HepG2 (cell line): ENCODE results near the gene SDK2. TPM values are rescaled to one million over a fixed set of nuclear protein-coding genes. Genes with fewer than 3 reads are reported as not detected.

Experiments used
- ATAC-seq: fragments of 200-7000 bp; cut with Tn5 transposase; 3 replicates; pipeline ENCODE4 v1.9.1; 2020; ENCODE audit warnings: mild to moderate bottlenecking, moderate library complexity
- BruUV-seq: library from RNA; stranded (reverse); fragments of 400-500 nt; replicated peaks from 2 replicates; lab custom pipeline; 2021; lab: Mats Ljungman, UMichigan
- CTCF ChIA-PET: fragments of 300-600 bp; formaldehyde crosslinking; extraction: SDS; loops from one replicate; lab custom pipeline; 2021; ENCODE audit warnings: low total read pairs, inconsistent platforms, low intra/inter-chr PET ratio; lab: Yijun Ruan, JAX
- POLR2A ChIA-PET: fragments of 350-600 bp; sonication (Branson Sonifier 250); formaldehyde crosslinking; loops from one replicate; lab custom pipeline; 2020; ENCODE audit warnings: antibody characterized with exemption, inconsistent platforms; lab: Yijun Ruan, JAX
- DNase-seq: peaks from one replicate; pipeline ENCODE4 v3.0.0-alpha.2; 2015; ENCODE audit warnings: low spot score
- FAIRE-seq: peaks from 3 replicates; lab custom pipeline; 2011; peaks lifted over from hg19 to GRCh38; lab: Jason Lieb, UNC
- H2AFZ ChIP-seq: one replicate; pipeline ENCODE4 v1.6.1; 2011; ENCODE audit warnings: low read length, inconsistent platforms
- H3K27ac ChIP-seq: fragments of 300-600 bp; 3 replicates; pipeline ENCODE4 v1.8.0; 2011; ENCODE audit warnings: mixed run types, mild to moderate bottlenecking, mixed read lengths, low read length, inconsistent platforms; ENCODE audit not compliant: insufficient read depth; ENCODE audit errors: extremely low read length
- H3K27me3 ChIP-seq, 2 experiments: fragments of 200-600 bp in 1 of 2; 2 replicates in 1 of 2; 3 replicates in 1 of 2; pipeline versions ENCODE4 v1.6.0 to v1.8.0; 2011; ENCODE audit warnings: low read length in 2 of 2, mild to moderate bottlenecking in 2 of 2, moderate library complexity in 2 of 2, inconsistent platforms in 1 of 2; ENCODE audit not compliant: insufficient read depth in 2 of 2, control insufficient read depth in 1 of 2
- H3K36me3 ChIP-seq, 2 experiments: fragments of 200-600 bp in 1 of 2; replicated peaks in 1 of 2; 2 replicates in 1 of 2; 3 replicates in 1 of 2; pipeline versions ENCODE4 v1.5.1 to v1.8.0; 2011; ENCODE audit warnings: low read length in 2 of 2, inconsistent platforms in 1 of 2; ENCODE audit not compliant: insufficient read depth in 2 of 2, control insufficient read depth in 1 of 2
- H3K4me1 ChIP-seq: 2 replicates; pipeline ENCODE4 v1.5.1; 2012; ENCODE audit warnings: low read length, inconsistent platforms; ENCODE audit not compliant: insufficient read depth
- H3K4me2 ChIP-seq: 2 replicates; pipeline ENCODE4 v1.6.0; 2011; ENCODE audit warnings: low read depth, low read length, inconsistent platforms
- H3K4me3 ChIP-seq, 3 experiments: fragments of 200-600 bp in 1 of 3; sonication (generic), shearing (Covaris generic) in 1 of 3; replicated peaks in 1 of 3; 2 replicates each; pipeline ENCODE4 v1.5.1; 2011 to 2016; ENCODE audit warnings: low read length in 3 of 3, inconsistent platforms in 2 of 3, low read depth in 2 of 3, mild to moderate bottlenecking in 2 of 3, control low read depth in 1 of 3, mixed read lengths in 1 of 3; ENCODE audit not compliant: insufficient read depth in 1 of 3
- H3K79me2 ChIP-seq: one replicate; pipeline ENCODE4 v1.6.1; 2011; ENCODE audit warnings: low read length, inconsistent platforms; ENCODE audit not compliant: insufficient read depth
- H3K9ac ChIP-seq: 2 replicates; pipeline ENCODE4 v1.6.0; 2011; ENCODE audit warnings: mild to moderate bottlenecking, low read depth, low read length, inconsistent platforms; ENCODE audit not compliant: insufficient read depth
- H3K9me3 ChIP-seq: 2 replicates; pipeline ENCODE4 v1.5.1; 2012; ENCODE audit warnings: mild to moderate bottlenecking, low read length
- H4K20me1 ChIP-seq: 2 replicates; pipeline ENCODE4 v1.6.0; 2011; ENCODE audit warnings: inconsistent platforms, mild to moderate bottlenecking, low read length, moderate library complexity; ENCODE audit not compliant: insufficient read depth
- ARNTL ChIP-seq: sonication (generic); formaldehyde crosslinking; IDR thresholded peaks from 2 replicates; pipeline ENCODE4 v1.4.0; 2020; ENCODE audit warnings: mild to moderate bottlenecking, missing genetic modification reagents
- BCL6 ChIP-seq: IDR thresholded peaks from 2 replicates; pipeline ENCODE4 v1.6.1; 2016; ENCODE audit warnings: missing genetic modification reagents, missing compliant biosample characterization
- EZH2 ChIP-seq: conservative IDR thresholded peaks from 2 replicates; pipeline ENCODE4 v1.6.1; 2012; ENCODE audit warnings: mild to moderate bottlenecking, low read depth, low read length, moderate library complexity
- JUND ChIP-seq: sonication (generic); formaldehyde crosslinking; IDR thresholded peaks from 2 replicates; pipeline ENCODE4 v1.8.0; 2022; ENCODE audit warnings: mild to moderate bottlenecking, missing genetic modification reagents
- MAFG ChIP-seq: sonication (generic); formaldehyde crosslinking; IDR thresholded peaks from 2 replicates; pipeline ENCODE4 v1.5.1; 2020; ENCODE audit warnings: mild to moderate bottlenecking, missing genetic modification reagents
- MED8 ChIP-seq: sonication (generic); formaldehyde crosslinking; IDR thresholded peaks from 2 replicates; pipeline ENCODE4 v1.8.1; 2023; ENCODE audit warnings: mild to moderate bottlenecking, missing genetic modification reagents; ENCODE audit not compliant: insufficient replicate concordance
- MIER3 ChIP-seq: IDR thresholded peaks from 2 replicates; pipeline ENCODE4 v1.6.1; 2016; ENCODE audit warnings: missing compliant biosample characterization, borderline replicate concordance
- NCOA5 ChIP-seq: sonication (generic); formaldehyde crosslinking; IDR thresholded peaks from 2 replicates; pipeline ENCODE4 v1.4.0; 2020; ENCODE audit warnings: missing genetic modification reagents
- PTBP1 ChIP-seq: fragments of 200-400 bp; formaldehyde crosslinking; IDR thresholded peaks from 2 replicates; pipeline ENCODE4 v1.6.1; 2018; ENCODE audit warnings: low read length, low read depth; ENCODE audit not compliant: poor library complexity, severe bottlenecking
- SRSF9 ChIP-seq: fragments of 200-400 bp; formaldehyde crosslinking; IDR thresholded peaks from 2 replicates; pipeline ENCODE4 v1.6.1; 2018; ENCODE audit warnings: borderline replicate concordance, mild to moderate bottlenecking, low read depth, low read length; ENCODE audit not compliant: insufficient read depth, poor library complexity, severe bottlenecking
- ZEB1 ChIP-seq: IDR thresholded peaks from 2 replicates; pipeline ENCODE4 v1.6.1; 2012; ENCODE audit warnings: mild to moderate bottlenecking, low read depth, inconsistent platforms; ENCODE audit not compliant: insufficient replicate concordance
- ZNF253 ChIP-seq: sonication (generic); formaldehyde crosslinking; IDR thresholded peaks from 2 replicates; pipeline ENCODE4 v1.8.0; 2022; ENCODE audit warnings: mild to moderate bottlenecking, missing genetic modification reagents, borderline replicate concordance
- ZNF484 ChIP-seq: sonication (generic); formaldehyde crosslinking; IDR thresholded peaks from 2 replicates; pipeline ENCODE4 v1.5.1; 2020; ENCODE audit warnings: mild to moderate bottlenecking, low read depth, missing genetic modification reagents, borderline replicate concordance
- ZNF556 ChIP-seq: sonication (generic); formaldehyde crosslinking; IDR thresholded peaks from 2 replicates; pipeline ENCODE4 v1.4.0; 2020; ENCODE audit warnings: mild to moderate bottlenecking, missing genetic modification reagents, borderline replicate concordance
- ZNF615 ChIP-seq: sonication (generic); formaldehyde crosslinking; IDR thresholded peaks from 2 replicates; pipeline ENCODE4 v1.5.0; 2020; ENCODE audit warnings: mild to moderate bottlenecking, missing genetic modification reagents, borderline replicate concordance
- ZNF83 ChIP-seq: sonication (generic); formaldehyde crosslinking; IDR thresholded peaks from 2 replicates; pipeline ENCODE4 v1.4.0; 2020; ENCODE audit warnings: missing genetic modification reagents, mild to moderate bottlenecking, borderline replicate concordance
- ZNF883 ChIP-seq: sonication (generic); formaldehyde crosslinking; IDR thresholded peaks from 2 replicates; pipeline ENCODE4 v1.5.1; 2020; ENCODE audit warnings: mild to moderate bottlenecking, missing genetic modification reagents; ENCODE audit errors: not compliant biosample characterization
- WGBS: methylation state at CpG from one replicate; pipeline ENCODE4 v1.1.6; 2017; ENCODE audit warnings: low lambda C conversion rate; 5-methylcytosine and 5-hydroxymethylcytosine counted together
- in situ Hi-C: cut with HindIII; loops from 2 replicates; pipeline ENCODE4 v1.10.0; 2017; ENCODE audit warnings: low pct_unique_long_range_greater_than_20kb; ENCODE audit not compliant: extremely low pct_ligation_motif_present
- intact Hi-C: fragments of 100-400 bp; cut with micrococcal nuclease; formaldehyde crosslinking; loops from one replicate; pipeline ENCODE4 v1.10.0; 2022; ENCODE audit not compliant: unreplicated experiment
- polyA plus RNA-seq, 8 experiments: library from polyadenylated mRNA; depleted of rRNA in 3 of 8; stranded (reverse) in 7 of 8; unstranded in 1 of 8; fragments of >200 nt; fragmentation: Illumina TruSeq in 4 of 8; extraction: Trizol in 4 of 8; gene quantifications; 2 replicates each; pipeline versions ENCODE4 v1.2.1 to v1.2.3, GENCODE V29; 2011 to 2016; ENCODE audit warnings: low read depth in 4 of 8, missing spikeins in 1 of 8, mixed read lengths in 1 of 8; ENCODE audit not compliant: insufficient read depth in 1 of 8
- total RNA-seq, 5 experiments: library from RNA; depleted of rRNA; stranded (reverse); fragments of >200 nt; fragmentation: Illumina TruSeq; extraction: Trizol; gene quantifications; 2 replicates each; pipeline ENCODE4 v1.2.3, GENCODE V29; 2016; ENCODE audit warnings: low read depth in 1 of 5
- TF ChIP-seq, protein P1 (sequence below): sonication (generic); formaldehyde crosslinking; IDR thresholded peaks from 2 replicates; pipeline ENCODE4 v1.4.0; 2020; ENCODE audit warnings: missing genetic modification reagents, borderline replicate concordance

SDK2 gene
- total and polyA plus RNA-seq, 2 of the 13 experiments (the other 11 are each of a cell fraction or from before 2014, with no cell fraction given), result not detected

DNA sequence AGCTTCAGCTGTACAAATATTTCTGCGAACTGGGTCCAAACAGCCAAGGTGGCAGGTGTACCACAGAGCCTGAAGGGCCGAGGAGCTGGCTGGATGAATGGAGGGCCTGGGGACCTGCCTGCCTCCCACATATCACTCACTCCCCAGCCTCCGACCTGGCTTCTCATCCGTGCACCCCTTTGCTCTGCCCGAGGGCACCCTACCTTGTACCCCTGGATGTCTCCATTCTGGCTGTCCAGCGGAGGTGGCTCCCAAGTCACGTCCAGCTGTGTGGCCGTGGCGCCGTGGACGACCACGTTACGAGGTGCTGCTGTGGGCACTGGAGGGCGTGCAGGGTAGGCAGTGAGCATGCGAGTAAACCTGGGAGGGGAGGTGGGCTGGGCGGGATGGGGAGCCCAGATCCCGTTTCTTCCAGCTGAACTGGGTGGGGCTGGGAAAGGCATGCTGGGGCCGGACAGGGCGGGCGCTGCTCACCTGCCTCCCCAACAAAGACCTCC is 265.2 kb downstream of the SDK2 start:
- Histone ChIP-seq H3K79me2 (no peaks in the 10 kb centered on the region), H3K36me3 (no peaks in the 10 kb centered on the region), H3K9ac (no peak overlapping the region), H3K27me3 (peaks cover 12 to 70% of the 10 kb centered on the region in 2 experiments), H3K9me3 (no peaks in the 10 kb centered on the region), H4K20me1 (no peaks in the 10 kb centered on the region), H3K27ac (no peak overlapping the region), H2AFZ (no peak overlapping the region), H3K4me2 (no peak overlapping the region), H3K4me3 (no peak overlapping the region), H3K4me1 (peaks cover 8% of the 10 kb centered on the region; the same call in 1 of the 2 replicates)
- ChIA-PET CTCF (no interaction called here), POLR2A (no interaction called here)
- 56% methylated on average over 16 of the region's 20 CpGs for WGBS
- no peak for DNase-seq
- no peak for FAIRE-seq
- no TSS peak for BruUV-seq
- ATAC-seq, result no peak
- TF ChIP-seq JUND (CRISPR knock-in tag) (no peak), SRSF9 (no peak), ZEB1 (no peak), ZNF883 (CRISPR knock-in tag) (no peak), ZNF83 (no peak), ZNF484 (no peak), MED8 (CRISPR knock-in tag) (no peak), BCL6 (CRISPR knock-in tag) (no peak), MAFG (CRISPR knock-in tag) (no peak), ZNF615 (CRISPR knock-in tag) (no peak), NCOA5 (CRISPR knock-in tag) (no peak), EZH2 (no peak), MIER3 (CRISPR knock-in tag) (no peak), PTBP1 (no peak), ARNTL (CRISPR knock-in tag) (no peak), ZNF253 (CRISPR knock-in tag) (no peak), ZNF556 (no peak)
- TF ChIP-seq, protein P1, sequence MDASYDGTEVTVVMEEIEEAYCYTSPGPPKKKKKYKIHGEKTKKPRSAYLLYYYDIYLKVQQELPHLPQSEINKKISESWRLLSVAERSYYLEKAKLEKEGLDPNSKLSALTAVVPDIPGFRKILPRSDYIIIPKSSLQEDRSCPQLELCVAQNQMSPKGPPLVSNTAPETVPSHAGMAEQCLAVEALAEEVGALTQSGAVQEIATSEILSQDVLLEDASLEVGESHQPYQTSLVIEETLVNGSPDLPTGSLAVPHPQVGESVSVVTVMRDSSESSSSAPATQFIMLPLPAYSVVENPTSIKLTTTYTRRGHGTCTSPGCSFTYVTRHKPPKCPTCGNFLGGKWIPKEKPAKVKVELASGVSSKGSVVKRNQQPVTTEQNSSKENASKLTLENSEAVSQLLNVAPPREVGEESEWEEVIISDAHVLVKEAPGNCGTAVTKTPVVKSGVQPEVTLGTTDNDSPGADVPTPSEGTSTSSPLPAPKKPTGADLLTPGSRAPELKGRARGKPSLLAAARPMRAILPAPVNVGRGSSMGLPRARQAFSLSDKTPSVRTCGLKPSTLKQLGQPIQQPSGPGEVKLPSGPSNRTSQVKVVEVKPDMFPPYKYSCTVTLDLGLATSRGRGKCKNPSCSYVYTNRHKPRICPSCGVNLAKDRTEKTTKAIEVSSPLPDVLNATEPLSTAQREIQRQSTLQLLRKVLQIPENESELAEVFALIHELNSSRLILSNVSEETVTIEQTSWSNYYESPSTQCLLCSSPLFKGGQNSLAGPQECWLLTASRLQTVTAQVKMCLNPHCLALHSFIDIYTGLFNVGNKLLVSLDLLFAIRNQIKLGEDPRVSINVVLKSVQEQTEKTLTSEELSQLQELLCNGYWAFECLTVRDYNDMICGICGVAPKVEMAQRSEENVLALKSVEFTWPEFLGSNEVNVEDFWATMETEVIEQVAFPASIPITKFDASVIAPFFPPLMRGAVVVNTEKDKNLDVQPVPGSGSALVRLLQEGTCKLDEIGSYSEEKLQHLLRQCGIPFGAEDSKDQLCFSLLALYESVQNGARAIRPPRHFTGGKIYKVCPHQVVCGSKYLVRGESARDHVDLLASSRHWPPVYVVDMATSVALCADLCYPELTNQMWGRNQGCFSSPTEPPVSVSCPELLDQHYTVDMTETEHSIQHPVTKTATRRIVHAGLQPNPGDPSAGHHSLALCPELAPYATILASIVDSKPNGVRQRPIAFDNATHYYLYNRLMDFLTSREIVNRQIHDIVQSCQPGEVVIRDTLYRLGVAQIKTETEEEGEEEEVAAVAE, result no peak
- in situ Hi-C loops, result loop anchor here (25.0 kb wide), 1 partner anchor 417 kb away; no protein-coding TSS in a partner anchor
- intact Hi-C loops, result no loop called here
